HG03175 (cell line): Measurements from ENCODE around the gene KRT37.
"Not testable (repeated sequence)": the region's sequence is repeated elsewhere in the genome, so short reads cannot be mapped to it uniquely, and the experiment has no call there.

Experiments used
- ATAC-seq: cut with Tn5 transposase; IDR thresholded peaks from one replicate; pipeline ENCODE4 v1.9.1; 2021; ENCODE audit warnings: mild to moderate bottlenecking, moderate library complexity; ENCODE audit not compliant: unreplicated experiment

The KRT37 gene

GRCh38 chr17:41407226-41407625 is 17.2 kb downstream of the KRT37 start:
- no peak for ATAC-seq

DNA sequence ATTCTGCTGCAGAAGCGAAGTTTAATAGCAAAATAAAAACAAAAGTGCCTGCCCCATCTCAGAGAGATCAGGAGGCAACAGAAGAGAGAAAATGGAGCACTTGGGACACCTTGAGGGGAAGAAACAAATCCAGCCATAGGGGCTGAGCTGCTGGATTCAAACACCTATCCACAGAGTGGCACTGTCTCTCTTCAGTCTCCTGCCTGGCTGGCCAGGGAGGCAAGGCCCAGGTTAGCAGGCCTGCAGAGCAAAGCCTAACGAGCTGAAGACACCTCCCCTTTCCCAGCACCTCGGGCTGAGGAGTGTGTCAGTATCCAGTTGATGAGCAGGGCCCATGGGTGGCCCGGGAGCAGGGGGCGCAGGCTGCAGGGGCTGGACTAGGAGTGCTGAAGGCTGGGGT is 18.2 kb downstream of the KRT37 start:
- ATAC-seq: no peak

GRCh38 chr17:41404024-41404671 is 20.2 kb downstream of the KRT37 start:
- no peak for ATAC-seq

DNA sequence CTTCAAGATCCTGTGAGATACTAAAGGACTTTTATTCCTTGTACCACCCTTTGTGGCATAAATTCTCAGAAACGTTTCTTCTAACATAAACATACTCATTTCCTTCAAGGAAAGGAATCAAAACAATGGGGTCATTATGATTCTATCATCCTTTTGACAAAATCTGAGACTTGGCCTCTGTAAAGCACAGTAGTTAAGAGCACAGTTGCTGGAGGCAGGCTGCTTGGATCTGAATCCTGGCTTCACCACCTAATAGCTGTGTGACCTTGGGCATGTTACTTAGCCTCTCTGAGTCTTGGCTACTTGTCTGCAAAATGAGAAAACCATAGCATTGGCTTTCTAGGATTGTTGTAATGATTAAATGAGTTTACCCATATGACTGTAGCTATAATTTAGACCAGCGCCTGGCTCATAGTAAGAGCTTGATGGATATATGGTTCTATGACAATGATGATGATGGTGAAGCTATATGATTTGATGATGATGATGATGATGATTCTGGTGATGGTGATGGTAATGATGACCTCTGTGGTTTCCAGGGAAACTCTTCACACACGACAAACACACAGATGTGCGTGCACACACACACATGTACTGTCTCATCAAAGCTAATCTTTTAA is 20.9 kb downstream of the KRT37 start:
- no peak for ATAC-seq

- ATAC-seq: no peak
Measured at GRCh38 chr17:41402161-41402560, 22.2 kb downstream of the KRT37 start.

GRCh38 chr17:41396996-41397660 is 27.3 kb downstream of the KRT37 start, which contains the start of gene KRT31:
Gene KRT31 (minus strand): TSS chr17:41397608. CDS start chr17:41397539, 69 bp downstream.
- no peak for ATAC-seq

- ATAC-seq: no peak
Measured at GRCh38 chr17:41396340-41396739, 28.0 kb downstream of the KRT37 start.

GRCh38 chr17:41395611-41396010 is 28.8 kb downstream of the KRT37 start:
- ATAC-seq: no peak

DNA sequence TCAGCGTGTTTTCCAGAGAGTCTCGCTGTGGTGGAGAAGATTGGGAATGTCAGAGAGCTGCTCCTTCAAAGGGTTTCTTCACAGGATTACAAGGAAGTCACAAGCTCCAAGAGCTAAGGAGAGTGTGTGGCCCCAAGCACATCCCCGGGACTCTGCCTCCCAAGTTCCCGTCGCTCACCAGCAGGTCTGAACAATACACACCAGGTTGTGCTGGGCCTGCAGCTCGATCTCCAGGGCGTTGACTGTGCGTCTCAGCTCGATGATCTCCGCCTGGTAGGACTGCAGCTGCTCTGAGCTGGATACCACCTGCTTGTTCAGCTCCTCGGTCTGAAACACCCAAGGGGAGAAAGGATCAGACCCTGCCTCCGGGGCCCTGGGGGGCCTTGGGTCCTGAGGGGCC is 29.3 kb downstream of the KRT37 start:
- not testable (repeated sequence) for ATAC-seq

GRCh38 chr17:41394254-41394996 is 30.0 kb downstream of the KRT37 start:
- no peak for ATAC-seq

DNA sequence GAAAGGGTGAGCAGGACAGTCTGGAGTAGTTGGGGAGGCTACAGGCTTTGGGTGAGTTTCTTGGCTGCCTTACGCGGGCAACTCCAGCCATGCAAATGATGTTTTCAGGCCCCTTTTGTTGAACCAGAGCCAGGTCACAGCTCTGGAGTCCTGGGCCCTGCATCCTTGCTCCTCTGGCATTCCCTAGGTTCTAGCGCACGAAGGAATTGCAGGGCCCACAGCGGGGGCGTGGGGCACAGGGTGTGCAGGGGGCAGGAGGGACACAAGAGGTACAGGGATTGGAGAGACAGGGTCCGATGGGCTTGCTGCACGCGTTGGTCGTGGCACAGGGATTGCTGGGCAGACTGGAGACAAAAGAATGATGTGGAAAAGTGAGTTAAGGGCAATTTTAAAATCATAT is 30.6 kb downstream of the KRT37 start:
- no peak for ATAC-seq

GRCh38 chr17:41393294-41393693 is 31.1 kb downstream of the KRT37 start:
- ATAC-seq: no peak

DNA sequence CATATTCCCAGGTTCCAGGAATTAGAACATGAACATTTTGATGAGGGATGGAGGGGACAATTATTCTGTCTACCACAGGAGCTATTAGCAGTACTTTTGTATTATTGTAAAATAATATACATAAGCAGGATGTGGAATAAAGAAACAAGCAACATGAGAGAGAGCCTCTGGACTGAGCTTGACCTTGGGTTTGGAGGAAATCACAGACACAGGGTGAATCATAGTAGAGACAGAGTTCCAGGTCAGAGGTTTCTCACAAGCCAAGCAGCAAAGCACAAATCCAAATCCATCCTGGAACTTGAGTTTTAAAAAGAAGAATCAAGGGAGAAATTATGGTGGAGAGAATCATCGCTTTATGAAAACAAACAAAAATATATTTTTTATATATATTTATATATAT is 32.1 kb downstream of the KRT37 start:
- ATAC-seq: no peak

DNA sequence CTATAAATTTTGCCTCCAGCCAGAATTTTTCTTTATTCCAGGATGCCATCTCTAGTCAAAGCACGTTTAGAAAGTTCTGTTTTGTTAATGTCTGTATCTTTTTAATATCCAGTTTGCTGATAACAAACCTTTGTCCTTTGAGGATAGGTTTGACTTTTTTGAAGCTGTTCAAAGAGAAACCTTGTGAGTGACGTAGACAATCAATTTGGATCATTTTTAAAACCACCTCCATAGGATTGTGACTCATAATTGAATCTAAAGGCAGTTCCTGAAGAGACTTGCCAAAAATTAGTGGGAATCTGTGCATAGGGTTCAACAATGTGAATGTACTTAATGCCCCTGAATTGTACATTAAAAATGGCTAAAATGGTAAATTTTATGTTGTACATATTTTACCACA is 32.9 kb downstream of the KRT37 start:
- no peak for ATAC-seq

DNA sequence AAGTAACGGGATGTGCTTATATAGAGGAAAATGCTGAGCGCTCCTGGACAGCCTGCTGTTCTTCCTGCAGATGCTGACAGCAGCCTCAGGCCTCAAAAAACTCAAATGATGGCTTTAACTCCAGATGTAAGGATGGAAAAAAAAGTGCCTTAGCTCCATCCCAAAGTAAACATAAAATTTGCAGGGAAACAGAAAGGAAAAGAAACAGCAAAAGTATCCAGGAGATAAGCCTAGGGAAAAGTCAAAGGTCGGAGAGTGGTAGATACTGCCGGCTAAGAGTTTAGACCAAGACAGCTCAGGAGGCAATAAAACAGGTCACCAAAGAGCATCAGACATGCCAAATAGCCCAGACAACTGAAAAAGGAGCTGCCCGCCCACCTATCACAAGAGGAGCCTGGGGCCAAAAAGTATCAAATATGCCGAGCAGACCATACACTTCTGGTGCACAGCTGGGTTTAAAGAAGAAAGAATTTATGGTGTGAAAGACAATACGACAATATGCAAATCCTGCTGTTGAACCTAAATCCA is 33.9 kb downstream of the KRT37 start:
- ATAC-seq: no peak

DNA sequence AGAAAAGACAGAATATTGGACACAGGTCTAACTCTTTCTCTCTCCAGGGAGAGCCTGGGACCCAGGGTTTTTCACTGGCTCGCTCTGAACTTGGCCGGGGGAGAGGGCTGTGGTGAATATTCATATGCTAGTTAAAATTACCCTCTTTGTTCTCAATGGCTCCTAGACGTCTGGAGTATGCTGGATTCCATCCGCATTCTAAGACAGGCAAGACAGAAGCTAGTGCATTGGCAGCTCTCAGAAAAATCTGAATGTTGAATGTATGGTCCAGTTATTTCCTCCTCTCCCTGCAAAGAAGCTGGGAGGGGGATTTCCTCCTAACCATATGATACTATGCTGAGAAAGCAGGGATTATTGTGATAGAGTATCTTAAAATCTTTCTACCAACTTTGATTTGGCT is 36.7 kb downstream of the KRT37 start:
- ATAC-seq: no peak

DNA sequence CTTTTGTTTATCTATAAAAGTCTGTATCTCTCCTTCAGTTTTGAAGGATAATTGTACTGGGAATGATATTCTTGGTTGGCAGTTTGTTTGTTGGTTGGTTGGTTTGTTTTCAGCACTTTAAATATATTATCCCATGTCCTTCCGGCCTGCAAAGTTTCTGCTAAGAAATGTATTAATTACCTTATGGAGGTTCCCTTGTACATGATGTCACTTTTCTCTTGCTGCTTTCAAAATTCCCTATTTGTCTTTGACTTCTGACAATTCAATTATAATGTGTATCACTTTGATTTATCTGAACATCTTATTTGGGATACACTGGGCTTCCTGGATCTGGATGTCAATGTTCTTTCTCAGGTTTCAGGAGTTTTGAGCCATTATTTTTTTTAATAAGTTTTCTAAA is 38.2 kb downstream of the KRT37 start:
- no peak for ATAC-seq

- ATAC-seq: no peak
Measured at GRCh38 chr17:41383690-41384089, 40.7 kb downstream of the KRT37 start.

GRCh38 chr17:41382394-41382793 is 42.0 kb downstream of the KRT37 start:
- ATAC-seq: no peak

- not testable (repeated sequence) for ATAC-seq
Measured at GRCh38 chr17:41381943-41382342, 42.4 kb downstream of the KRT37 start, which contains the start of gene KRT34. Gene KRT34 (minus strand): TSS chr17:41382306. CDS start chr17:41382246, 60 bp downstream.

GRCh38 chr17:41380091-41380490 is 44.3 kb downstream of the KRT37 start:
- not testable (repeated sequence) for ATAC-seq
